ENCODE results near the gene TGFA.

GRCh38 chr2:70569559-70569958 lies 15.9 kb upstream of the TGFA start:
- TF ChIP-seq ZBTB20 (tag by site-specific recombination; IDR thresholded peaks at IDR 0.05) (no peak), CTCF (tag by site-specific recombination; IDR thresholded peaks at IDR 0.05) (no peak), ZBTB11 (tag by site-specific recombination; conservative IDR thresholded peaks at IDR 0.05; ENCODE audit: low read depth) (no peak), ZBTB6 (tag by site-specific recombination; IDR thresholded peaks at IDR 0.05) (no peak), ZBTB17 (tag by site-specific recombination; IDR thresholded peaks at IDR 0.05) (no peak), HOXA7 (CRISPR knock-in tag; IDR thresholded peaks at IDR 0.05; ENCODE audit: borderline replicate concordance) (no peak), ZFP69B (tag by site-specific recombination; IDR thresholded peaks at IDR 0.05) (no peak), ZNF792 (tag by site-specific recombination; IDR thresholded peaks at IDR 0.05) (no peak), KLF16 (tag by site-specific recombination; IDR thresholded peaks at IDR 0.05) (no peak), ZSCAN18 (tag by site-specific recombination; IDR thresholded peaks at IDR 0.05) (no peak), PRDM4 (tag by site-specific recombination; IDR thresholded peaks at IDR 0.05) (no peak)

All from HEK293 (cell line).